HG02798 (cell line): Measurements from ENCODE around the gene ADORA1.

Experiments
- ATAC-seq: cut with Tn5 transposase; IDR thresholded peaks from one replicate; pipeline ENCODE4 v1.9.1; 2021; ENCODE audit warnings: mild to moderate bottlenecking; ENCODE audit not compliant: unreplicated experiment, poor library complexity

ADORA1 gene

GRCh38 chr1:203127666-203128430, at the start of gene ADORA1:
Gene ADORA1, plus strand, starts transcription at chr1:203127726. Its CDS starts 1,116 bp downstream, at chr1:203128842.
- ATAC-seq: no peak

GRCh38 chr1:203077956-203078355, 49.6 kb upstream of the ADORA1 start:
- ATAC-seq: no peak

- ATAC-seq: no peak
Measured at GRCh38 chr1:203078478-203078877, 49.0 kb upstream of the ADORA1 start.

- no peak for ATAC-seq
Measured at GRCh38 chr1:203080456-203080855, 47.1 kb upstream of the ADORA1 start.

GRCh38 chr1:203081465-203082230, 45.9 kb upstream of the ADORA1 start:
- ATAC-seq: no peak

- no peak for ATAC-seq
Measured at GRCh38 chr1:203082231-203082505, 45.4 kb upstream of the ADORA1 start.

GRCh38 chr1:203082571-203083462, 44.7 kb upstream of the ADORA1 start:
- no peak for ATAC-seq

GRCh38 chr1:203083463-203083921, 44.0 kb upstream of the ADORA1 start:
- no peak for ATAC-seq

GRCh38 chr1:203084588-203085527, 42.7 kb upstream of the ADORA1 start:
- no peak for ATAC-seq

GRCh38 chr1:203085528-203086406, 41.8 kb upstream of the ADORA1 start, which contains the start of gene MYOG:
Gene MYOG, minus strand, starts transcription at chr1:203086012. Its CDS starts 51 bp downstream, at chr1:203085961.
- ATAC-seq: no peak

GRCh38 chr1:203086992-203087763, 40.3 kb upstream of the ADORA1 start:
- no peak for ATAC-seq

- no peak for ATAC-seq
Measured at GRCh38 chr1:203088441-203088840, 39.1 kb upstream of the ADORA1 start.

- ATAC-seq: no peak
Measured at GRCh38 chr1:203089001-203089650, 38.4 kb upstream of the ADORA1 start.

- ATAC-seq: no peak
Measured at GRCh38 chr1:203089651-203090045, 37.9 kb upstream of the ADORA1 start.

- no peak for ATAC-seq
Measured at GRCh38 chr1:203090421-203091198, 36.9 kb upstream of the ADORA1 start.

GRCh38 chr1:203091199-203091477, 36.4 kb upstream of the ADORA1 start:
- ATAC-seq: no peak

GRCh38 chr1:203091761-203092330, 35.7 kb upstream of the ADORA1 start:
- no peak for ATAC-seq
